Forelimb muscle (tissue), 1 donor: ENCODE results near the gene PODXL2. TPM values are rescaled to one million over a fixed set of nuclear protein-coding genes. Genes with fewer than 3 reads are reported as not detected.

Experiments used
- DNase-seq: peaks from one replicate; pipeline ENCODE4 v3.0.0-alpha.2; 2013; ENCODE audit warnings: low read depth
- polyA plus RNA-seq: library from polyadenylated mRNA; unstranded; fragments of 120-200 nt; gene quantifications from one replicate; pipeline ENCODE4 v1.2.1, GENCODE V29; 2013; ENCODE audit not compliant: insufficient read length

PODXL2 gene, protein sequence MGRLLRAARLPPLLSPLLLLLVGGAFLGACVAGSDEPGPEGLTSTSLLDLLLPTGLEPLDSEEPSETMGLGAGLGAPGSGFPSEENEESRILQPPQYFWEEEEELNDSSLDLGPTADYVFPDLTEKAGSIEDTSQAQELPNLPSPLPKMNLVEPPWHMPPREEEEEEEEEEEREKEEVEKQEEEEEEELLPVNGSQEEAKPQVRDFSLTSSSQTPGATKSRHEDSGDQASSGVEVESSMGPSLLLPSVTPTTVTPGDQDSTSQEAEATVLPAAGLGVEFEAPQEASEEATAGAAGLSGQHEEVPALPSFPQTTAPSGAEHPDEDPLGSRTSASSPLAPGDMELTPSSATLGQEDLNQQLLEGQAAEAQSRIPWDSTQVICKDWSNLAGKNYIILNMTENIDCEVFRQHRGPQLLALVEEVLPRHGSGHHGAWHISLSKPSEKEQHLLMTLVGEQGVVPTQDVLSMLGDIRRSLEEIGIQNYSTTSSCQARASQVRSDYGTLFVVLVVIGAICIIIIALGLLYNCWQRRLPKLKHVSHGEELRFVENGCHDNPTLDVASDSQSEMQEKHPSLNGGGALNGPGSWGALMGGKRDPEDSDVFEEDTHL
- polyA plus RNA-seq = 5.0 TPM

DNA sequence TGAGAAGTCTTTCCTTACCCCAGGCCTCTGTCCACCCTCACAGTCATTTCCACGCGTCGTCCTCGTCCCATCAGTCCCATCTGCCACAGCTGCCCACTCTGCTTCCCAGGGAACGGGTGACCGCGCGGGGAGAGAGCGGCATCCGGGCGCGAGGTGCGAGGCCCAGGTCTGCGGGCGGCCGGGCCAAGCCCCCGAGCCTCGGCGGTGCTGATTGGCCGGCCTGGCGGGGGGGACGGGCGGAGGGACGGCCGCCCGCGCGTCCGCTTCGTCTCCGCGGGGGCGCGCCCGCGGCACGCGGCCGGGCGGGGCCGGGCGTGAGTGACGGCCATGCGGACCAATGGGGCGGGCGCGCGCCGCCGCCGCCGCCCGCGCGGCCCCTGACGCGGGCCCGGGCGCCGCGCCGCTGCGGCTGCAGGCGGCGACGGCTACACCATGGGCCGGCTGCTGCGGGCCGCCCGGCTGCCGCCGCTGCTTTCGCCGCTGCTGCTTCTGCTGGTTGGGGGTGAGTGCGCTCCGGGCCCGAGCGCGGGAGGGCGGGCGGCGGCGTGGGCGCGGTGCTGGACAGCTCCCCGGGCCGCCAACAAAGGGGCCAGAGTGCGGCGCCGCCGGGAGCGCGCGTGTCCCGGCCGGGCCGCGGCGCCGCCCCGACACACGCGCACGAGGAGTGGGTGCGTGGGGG, at the start of gene PODXL2:
Gene PODXL2, plus strand, starts transcription at position 398 of the 679 bp plus-strand sequence. Its CDS starts 35 bp downstream, at position 433.
- no peak for DNase-seq

DNA sequence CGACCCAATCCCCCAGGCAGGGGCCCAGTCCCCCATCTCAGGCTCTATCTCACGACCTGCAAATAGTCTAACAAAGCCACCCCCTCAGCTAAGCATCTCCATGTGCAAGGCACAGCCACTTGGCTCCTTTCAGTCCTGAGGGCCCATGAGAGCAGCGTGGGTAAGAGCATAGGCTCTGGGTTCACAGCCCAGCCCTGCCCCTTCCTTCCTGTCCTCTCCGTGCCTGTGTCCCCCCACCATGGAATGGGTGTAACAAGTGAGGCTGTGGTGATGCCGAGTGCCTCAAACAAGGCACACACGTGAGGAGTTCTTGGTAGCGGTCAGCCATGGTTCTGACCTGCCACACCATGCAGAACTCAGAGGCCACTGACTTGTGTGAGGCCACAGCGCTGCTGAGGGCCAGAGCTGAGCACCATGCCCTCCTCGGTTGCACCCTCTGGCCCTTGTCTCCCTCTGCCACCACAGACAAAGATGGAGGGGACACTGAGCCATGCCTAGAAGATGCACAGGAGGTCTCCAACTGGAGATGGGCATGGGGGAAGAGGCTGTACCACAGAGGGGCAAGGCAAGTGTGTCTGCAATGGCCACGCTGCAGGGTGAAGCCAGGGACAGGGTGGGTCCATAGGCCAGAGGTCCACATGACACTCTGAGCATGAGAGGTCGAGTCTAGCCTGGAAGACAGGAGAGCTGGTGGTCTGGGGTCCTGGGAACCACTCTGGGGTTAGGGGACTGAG, 48.5 kb upstream of the PODXL2 start:
- DNase-seq = no peak

DNA sequence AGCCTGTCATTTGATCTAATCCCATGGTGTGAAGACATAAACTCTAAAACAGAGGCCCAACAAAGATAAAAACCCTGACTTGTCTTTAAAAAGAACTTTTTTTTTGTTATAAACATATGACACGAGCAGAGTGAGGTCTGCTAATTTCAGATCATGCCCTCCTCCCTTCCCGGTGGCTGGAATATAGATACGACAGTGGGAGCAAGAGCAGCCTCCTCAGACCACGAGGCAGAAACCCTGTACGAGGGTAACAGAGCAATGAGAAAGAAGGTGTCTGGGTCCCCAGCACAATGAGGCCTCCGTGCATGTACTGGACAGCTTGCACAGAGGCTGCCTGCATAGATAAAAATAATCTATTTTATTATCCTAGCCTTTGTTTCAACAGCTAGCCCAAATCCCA, 44.3 kb upstream of the PODXL2 start:
- no peak for DNase-seq

DNA sequence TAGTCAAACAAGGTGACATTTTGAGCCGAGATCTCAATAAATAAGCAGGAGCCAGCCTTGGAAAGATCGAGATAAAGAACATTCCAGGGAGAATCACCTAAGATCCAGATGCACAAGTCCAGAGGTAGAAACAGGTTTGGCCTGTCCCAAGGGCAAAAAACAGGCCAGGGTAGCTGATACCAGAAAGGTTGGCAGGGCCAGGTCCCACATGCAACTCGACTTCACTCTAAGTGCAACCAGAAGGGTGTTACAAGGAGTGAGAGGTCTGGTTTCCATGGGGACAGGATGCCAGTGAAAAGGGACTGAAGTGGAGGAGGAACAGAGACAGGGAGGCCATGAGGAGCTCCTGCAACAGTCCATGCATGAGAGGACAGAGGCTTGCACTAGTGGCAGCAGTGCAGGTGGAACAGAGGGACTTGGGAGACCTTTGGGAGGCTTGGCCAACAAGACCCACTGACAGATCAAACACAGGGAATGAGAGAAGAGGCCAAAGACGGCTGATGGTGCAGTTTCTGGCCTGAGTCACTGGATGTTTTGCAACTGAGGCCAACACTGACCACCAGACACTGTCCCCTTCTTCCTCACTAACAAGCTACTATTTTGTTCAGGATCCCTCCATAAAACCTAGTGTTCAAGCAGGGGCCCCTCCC, 43.7 kb upstream of the PODXL2 start:
- no peak for DNase-seq

GRCh38 chr3:127585813-127586413, 43.1 kb upstream of the PODXL2 start:
- DNase-seq = no peak

DNA sequence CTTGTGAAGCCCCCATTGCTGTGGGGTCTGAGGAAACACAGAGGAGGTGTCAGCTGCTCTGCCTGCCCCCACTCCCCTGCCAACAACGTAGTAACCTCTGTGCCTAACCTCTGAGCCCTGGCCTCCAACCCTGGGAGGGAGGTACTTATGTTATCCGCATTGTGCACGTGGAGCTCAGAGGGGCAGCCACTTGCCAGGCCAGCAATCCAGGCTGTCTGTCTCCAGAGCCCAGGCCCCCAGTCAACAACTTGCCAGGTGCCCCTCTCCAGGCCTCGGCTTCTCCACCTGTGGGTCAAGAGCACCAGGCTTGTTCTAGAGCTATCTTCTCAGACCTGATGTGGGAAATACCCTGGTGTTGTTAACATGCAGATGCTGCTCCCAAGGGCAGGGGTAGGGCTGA, 41.1 kb upstream of the PODXL2 start:
- DNase-seq = no peak

GRCh38 chr3:127588806-127589577, 40.0 kb upstream of the PODXL2 start:
- DNase-seq = no peak

DNA sequence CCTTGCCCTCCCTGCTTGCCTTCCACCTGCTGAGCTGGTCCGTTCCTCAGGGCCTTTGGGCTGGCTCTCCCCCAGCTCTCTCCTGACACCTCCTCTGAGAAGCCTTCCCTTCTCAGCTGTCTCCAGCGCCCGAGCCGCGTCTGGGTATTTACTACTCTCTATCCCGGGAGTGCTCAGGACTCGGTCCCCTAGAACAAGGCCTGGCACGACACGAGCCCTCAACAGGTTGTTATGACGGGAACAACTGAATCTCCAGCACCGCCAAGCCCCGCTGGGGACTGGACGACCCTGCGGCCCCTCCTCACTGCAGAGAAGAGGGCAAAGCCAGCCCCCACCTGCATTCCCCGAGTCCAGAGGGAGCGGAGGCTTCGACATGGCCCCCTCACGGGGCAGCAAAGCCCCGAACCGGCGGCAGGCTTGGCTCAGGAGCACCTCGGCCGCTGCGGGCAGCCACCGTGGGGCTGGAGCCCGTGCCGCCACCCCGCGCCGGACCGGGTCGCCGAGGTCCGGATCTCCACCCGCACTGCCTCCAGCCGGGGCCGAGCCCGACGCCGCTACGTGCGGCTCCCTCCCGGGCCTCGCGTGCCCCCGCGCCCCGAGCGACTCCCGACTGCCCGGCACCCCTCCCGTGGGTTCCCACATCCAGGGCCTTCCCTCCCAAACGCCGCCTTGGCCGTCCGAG, 39.2 kb upstream of the PODXL2 start:
- no peak for DNase-seq

- no peak for DNase-seq
Observed at GRCh38 chr3:127590282-127590592, 38.7 kb upstream of the PODXL2 start.

DNA sequence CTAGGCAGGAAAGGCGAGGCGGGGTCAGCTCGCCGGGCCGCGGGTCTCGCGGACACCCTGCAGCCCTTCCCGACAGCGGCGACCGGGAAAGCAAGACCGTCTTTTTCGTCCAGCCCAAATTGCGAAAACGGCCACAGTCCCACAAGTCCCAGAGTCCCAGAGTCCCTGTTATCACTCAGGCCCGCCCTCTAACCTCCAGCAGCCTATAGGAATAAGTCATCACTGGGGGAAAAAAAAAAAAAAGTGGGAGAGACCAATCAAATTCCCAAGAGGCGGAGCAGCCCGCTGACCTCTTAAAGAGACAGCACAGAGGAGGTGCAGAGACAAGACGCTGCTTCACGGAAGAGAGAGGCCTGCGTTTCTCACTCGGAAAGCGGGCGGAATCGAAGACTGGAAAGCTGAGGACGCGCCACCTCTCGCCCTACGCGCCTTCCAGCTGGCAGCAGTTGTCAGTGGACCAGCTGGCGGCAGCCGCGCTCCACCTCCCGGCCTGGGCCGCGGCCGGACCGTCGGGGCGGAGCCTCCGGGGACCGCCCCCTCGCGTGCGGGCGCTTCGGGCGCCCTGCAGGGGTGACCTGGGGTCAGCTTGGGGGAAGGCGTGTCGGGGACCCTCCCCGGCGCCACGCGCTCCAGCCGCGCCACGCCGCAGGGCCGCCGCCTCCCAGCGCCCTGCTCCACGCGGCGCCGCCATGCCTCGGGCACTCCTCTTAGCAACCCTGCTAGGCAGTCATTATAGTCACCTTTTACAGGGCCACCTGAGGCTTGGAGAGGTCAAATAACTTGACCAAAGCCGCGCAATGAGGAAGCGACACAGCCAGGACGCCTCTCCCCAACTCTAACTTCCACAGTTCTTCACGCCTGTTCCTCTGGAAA, 38.2 kb upstream of the PODXL2 start, which contains the start of gene TPRA1:
Gene TPRA1, minus strand, starts transcription at position 141 of the 873 bp plus-strand sequence. CDS start 10,587 bp downstream, outside the sequence.
- peak; percentile 89 for DNase-seq

DNA sequence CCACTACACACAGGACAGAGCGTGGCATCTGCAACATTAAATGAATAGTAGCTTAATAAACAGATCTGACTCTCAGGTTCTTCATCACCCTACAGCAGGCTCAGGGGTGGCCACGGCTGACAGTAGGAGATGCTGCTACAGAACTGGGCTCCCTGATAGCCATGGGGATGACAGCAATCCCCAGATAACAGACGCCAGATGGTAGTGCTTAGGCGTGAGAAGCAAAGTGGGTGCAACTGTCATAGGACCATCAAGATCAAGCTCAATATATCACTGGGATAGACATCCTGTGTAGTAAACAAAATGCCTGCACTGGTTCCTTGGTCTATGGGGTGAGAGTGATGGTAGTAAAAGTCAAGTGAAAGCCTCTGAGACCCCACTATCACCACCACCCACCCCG, 35.8 kb upstream of the PODXL2 start:
- DNase-seq = no peak

DNA sequence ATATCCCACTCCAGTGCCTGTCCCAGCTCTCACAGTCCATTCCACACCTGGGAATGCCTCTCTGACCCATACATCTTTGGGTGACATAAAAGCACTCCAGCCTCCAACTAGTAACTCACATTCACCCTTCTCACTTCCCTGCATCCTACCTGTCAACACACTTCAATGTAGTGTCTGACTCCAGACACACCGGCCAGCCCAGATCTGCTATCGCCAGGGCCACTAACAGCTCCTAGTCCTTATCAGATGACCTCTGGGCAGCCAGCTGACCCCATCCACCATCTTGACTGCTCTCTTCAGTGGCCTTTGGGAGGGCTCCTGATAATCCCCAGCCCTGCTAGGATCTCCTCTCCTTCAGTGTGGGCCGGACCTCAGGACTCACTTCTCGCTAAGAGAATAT, 33.7 kb upstream of the PODXL2 start:
- DNase-seq = no peak

- DNase-seq = no peak
Observed at GRCh38 chr3:127597020-127597771, 31.8 kb upstream of the PODXL2 start.

- no peak for DNase-seq
Observed at GRCh38 chr3:127598841-127599570, 30.0 kb upstream of the PODXL2 start.

- no peak for DNase-seq
Observed at GRCh38 chr3:127600749-127601456, 28.1 kb upstream of the PODXL2 start.

- no peak for DNase-seq
Observed at GRCh38 chr3:127604035-127604434, 24.9 kb upstream of the PODXL2 start.
